GM12878 (cell line): Measurements from ENCODE around the gene FAM162A. TPM values are rescaled to one million over a fixed set of nuclear protein-coding genes. Genes with fewer than 3 reads are reported as not detected.
A peak's percentile ranks its signal among the peaks of the same experiment; 100 is the strongest.

ENCODE experiments used
- ATF7 ChIP-seq: fragments of 450-650 bp; IDR thresholded peaks from 2 replicates; pipeline ENCODE4 v1.6.1; 2016; ENCODE audit warnings: low read depth, mild to moderate bottlenecking
- BCL11A ChIP-seq: IDR thresholded peaks from 2 replicates; pipeline ENCODE4 v1.6.1; 2011; ENCODE audit warnings: low read depth, low read length
- BMI1 ChIP-seq: fragments of 450-650 bp; IDR thresholded peaks from 2 replicates; pipeline ENCODE4 v1.6.1; 2016; ENCODE audit warnings: mild to moderate bottlenecking, moderate library complexity, borderline replicate concordance
- CBFB ChIP-seq: IDR thresholded peaks from 2 replicates; pipeline ENCODE4 v1.6.1; 2016; ENCODE audit warnings: antibody characterized with exemption, low read depth
- CBX5 ChIP-seq: sonication (generic); IDR thresholded peaks from 2 replicates; pipeline ENCODE4 v1.6.1; 2016; ENCODE audit warnings: low read depth, moderate library complexity, mild to moderate bottlenecking, inconsistent platforms
- CREB1 ChIP-seq: IDR thresholded peaks from 2 replicates; pipeline ENCODE4 v1.6.1; 2012; ENCODE audit warnings: low read depth, mild to moderate bottlenecking, inconsistent platforms
- CREM ChIP-seq: IDR thresholded peaks from 2 replicates; pipeline ENCODE4 v1.6.1; 2014; ENCODE audit warnings: antibody characterized with exemption, low read depth
- CUX1 ChIP-seq: IDR thresholded peaks from 2 replicates; pipeline ENCODE4 v1.6.1; 2012; ENCODE audit warnings: improper control_type of control experiment, low read depth, low read length; ENCODE audit not compliant: insufficient replicate concordance
- IKZF1 ChIP-seq: fragments of 450-650 bp; conservative IDR thresholded peaks from 2 replicates; pipeline ENCODE4 v1.6.1; 2017; ENCODE audit warnings: antibody characterized with exemption, mild to moderate bottlenecking
- IRF4 ChIP-seq: IDR thresholded peaks from 2 replicates; pipeline ENCODE4 v1.6.1; 2011; ENCODE audit warnings: low read depth, low read length
- JUND ChIP-seq: IDR thresholded peaks from 2 replicates; pipeline ENCODE4 v1.6.1; 2012; ENCODE audit warnings: low read depth, mild to moderate bottlenecking, low read length, improper control_type of control experiment, moderate library complexity
- MEF2A ChIP-seq: IDR thresholded peaks from 2 replicates; pipeline ENCODE4 v1.6.1; 2011; ENCODE audit warnings: low read depth, mild to moderate bottlenecking, low read length, moderate library complexity; ENCODE audit not compliant: insufficient read depth
- MXI1 ChIP-seq: fragments of 150-350 bp; IDR thresholded peaks from 2 replicates; pipeline ENCODE4 v1.6.1; 2011; ENCODE audit warnings: low read depth, mild to moderate bottlenecking, inconsistent platforms, low read length, improper control_type of control experiment
- RAD21 ChIP-seq: IDR thresholded peaks from 2 replicates; pipeline ENCODE4 v1.6.1; 2011; ENCODE audit warnings: mild to moderate bottlenecking, low read depth, low read length, moderate library complexity; ENCODE audit not compliant: insufficient read depth
- RFX5 ChIP-seq: IDR thresholded peaks from 2 replicates; pipeline ENCODE4 v1.6.1; 2011; ENCODE audit warnings: low read depth, low read length, improper control_type of control experiment
- SMAD1 ChIP-seq: fragments of 450-650 bp; IDR thresholded peaks from 2 replicates; pipeline ENCODE4 v1.6.1; 2018; ENCODE audit warnings: mild to moderate bottlenecking, low read depth; ENCODE audit not compliant: partially characterized antibody
- SREBF2 ChIP-seq: IDR thresholded peaks from 2 replicates; pipeline ENCODE4 v1.6.1; 2012; ENCODE audit warnings: mild to moderate bottlenecking, low read length
- USF2 ChIP-seq: IDR thresholded peaks from 2 replicates; pipeline ENCODE4 v1.6.1; 2011; ENCODE audit warnings: low read depth, low read length, improper control_type of control experiment, borderline replicate concordance
- YY1 ChIP-seq: IDR thresholded peaks from 2 replicates; pipeline ENCODE4 v1.6.1; 2011; ENCODE audit warnings: low read depth, mild to moderate bottlenecking, low read length
- ZNF217 ChIP-seq: fragments of 450-650 bp; IDR thresholded peaks from 2 replicates; pipeline ENCODE4 v1.6.1; 2017; ENCODE audit warnings: antibody characterized with exemption, mild to moderate bottlenecking
- ZNF622 ChIP-seq: fragments of 450-650 bp; IDR thresholded peaks from 2 replicates; pipeline ENCODE4 v1.6.1; 2017; ENCODE audit warnings: mild to moderate bottlenecking, inconsistent platforms
- ZSCAN29 ChIP-seq: fragments of 450-650 bp; IDR thresholded peaks from 2 replicates; pipeline ENCODE4 v1.6.1; 2017; ENCODE audit warnings: mild to moderate bottlenecking, moderate library complexity
- polyA plus RNA-seq, 11 experiments: library from polyadenylated mRNA; depleted of rRNA in 4 of 11; unstranded in 6 of 11; stranded (reverse) in 5 of 11; fragments of >200 nt; fragmentation: Nextera tagmentation in 4 of 11; fragmentation: Illumina TruSeq in 1 of 11; extraction: Ambion mirVana in 4 of 11; extraction: Trizol in 1 of 11; gene quantifications; 1 replicate in 1 of 11; 2 replicates in 10 of 11; pipeline versions ENCODE4 v1.2.1 to v1.2.3, GENCODE V29; 2011 to 2016; ENCODE audit warnings: inconsistent platforms in 2 of 11, missing spikeins in 2 of 11, low read depth in 1 of 11
- total RNA-seq, 4 experiments: library from RNA; depleted of rRNA in 3 of 4; stranded (reverse); fragments of >200 nt in 3 of 4; fragmentation: Illumina TruSeq in 1 of 4; extraction: Trizol in 1 of 4; gene quantifications; 2 replicates each; pipeline versions ENCODE4 v1.2.1 to v1.2.3, GENCODE V29; 2013 to 2021
- TF ChIP-seq, protein P1 (sequence below): fragments of 450-650 bp; formaldehyde crosslinking; IDR thresholded peaks from 2 replicates; pipeline ENCODE4 v1.4.0; 2022; ENCODE audit warnings: mild to moderate bottlenecking, moderate library complexity

Gene FAM162A
- total and polyA plus RNA-seq, 10 of the 15 experiments (the other 5 are each of a cell fraction or from before 2014, with no cell fraction given): 59.2 to 346 (median 149) TPM

- TF ChIP-seq USF2: no peak; the same call in 1 of the 2 replicates
- peak; percentile 58; the same call in 1 of the 2 replicates for TF ChIP-seq CREM
- TF ChIP-seq, protein P1, sequence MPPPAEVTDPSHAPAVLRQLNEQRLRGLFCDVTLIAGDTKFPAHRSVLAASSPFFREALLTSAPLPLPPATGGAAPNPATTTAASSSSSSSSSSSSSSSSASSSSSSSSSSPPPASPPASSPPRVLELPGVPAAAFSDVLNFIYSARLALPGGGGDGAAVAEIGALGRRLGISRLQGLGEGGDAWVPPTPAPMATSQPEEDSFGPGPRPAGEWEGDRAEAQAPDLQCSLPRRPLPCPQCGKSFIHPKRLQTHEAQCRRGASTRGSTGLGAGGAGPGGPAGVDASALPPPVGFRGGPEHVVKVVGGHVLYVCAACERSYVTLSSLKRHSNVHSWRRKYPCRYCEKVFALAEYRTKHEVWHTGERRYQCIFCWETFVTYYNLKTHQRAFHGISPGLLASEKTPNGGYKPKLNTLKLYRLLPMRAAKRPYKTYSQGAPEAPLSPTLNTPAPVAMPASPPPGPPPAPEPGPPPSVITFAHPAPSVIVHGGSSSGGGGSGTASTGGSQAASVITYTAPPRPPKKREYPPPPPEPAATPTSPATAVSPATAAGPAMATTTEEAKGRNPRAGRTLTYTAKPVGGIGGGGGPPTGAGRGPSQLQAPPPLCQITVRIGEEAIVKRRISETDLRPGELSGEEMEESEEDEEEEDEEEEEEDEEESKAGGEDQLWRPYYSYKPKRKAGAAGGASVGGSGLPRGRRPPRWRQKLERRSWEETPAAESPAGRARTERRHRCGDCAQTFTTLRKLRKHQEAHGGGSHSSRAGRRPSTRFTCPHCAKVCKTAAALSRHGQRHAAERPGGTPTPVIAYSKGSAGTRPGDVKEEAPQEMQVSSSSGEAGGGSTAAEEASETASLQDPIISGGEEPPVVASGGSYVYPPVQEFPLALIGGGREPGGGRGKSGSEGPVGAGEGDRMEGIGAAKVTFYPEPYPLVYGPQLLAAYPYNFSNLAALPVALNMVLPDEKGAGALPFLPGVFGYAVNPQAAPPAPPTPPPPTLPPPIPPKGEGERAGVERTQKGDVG (CRISPR knock-in tag): no peak
- TF ChIP-seq BCL11A: peak; percentile 31; the same call in 1 of the 2 replicates
- TF ChIP-seq IKZF1: peak; percentile 81
- peak; percentile 37; the same call in 1 of the 2 replicates for TF ChIP-seq CBX5
- no peak for TF ChIP-seq ZNF217
- TF ChIP-seq YY1: peak; percentile 49
- peak; percentile 93 for TF ChIP-seq MXI1
- no peak for TF ChIP-seq SREBF2
- TF ChIP-seq RAD21: no peak
- TF ChIP-seq ATF7: peak; percentile 93
- TF ChIP-seq ZNF622: no peak
- TF ChIP-seq CBFB: peak; percentile 87
- peak; percentile 6; the same call in 1 of the 2 replicates for TF ChIP-seq JUND
- TF ChIP-seq MEF2A: no peak
- no peak for TF ChIP-seq IRF4
- TF ChIP-seq CUX1: no peak
- TF ChIP-seq CREB1: peak; percentile 52
- TF ChIP-seq RFX5: no peak; the same call in 1 of the 2 replicates
- no peak for TF ChIP-seq SMAD1
- TF ChIP-seq ZSCAN29: no peak
- no peak for TF ChIP-seq BMI1
These were observed 32.0 kb downstream of the FAM162A start, which contains the start of gene WDR5B (continued) for GRCh38 chr3:122415762-122416654.
